NCI-H2171 (cell line): ENCODE results near the gene CCDC158.
"Not testable (repeated sequence)": the region's sequence is repeated elsewhere in the genome, so short reads cannot be mapped to it uniquely, and the experiment has no call there.

ENCODE experiments used
- DNase-seq: peaks from one replicate; lab custom pipeline; 2025; lab: John Stamatoyannopoulos, UW

Gene CCDC158

GRCh38 chr4:76373919-76374552, 46.9 kb downstream of the CCDC158 start:
- no peak for DNase-seq

DNA sequence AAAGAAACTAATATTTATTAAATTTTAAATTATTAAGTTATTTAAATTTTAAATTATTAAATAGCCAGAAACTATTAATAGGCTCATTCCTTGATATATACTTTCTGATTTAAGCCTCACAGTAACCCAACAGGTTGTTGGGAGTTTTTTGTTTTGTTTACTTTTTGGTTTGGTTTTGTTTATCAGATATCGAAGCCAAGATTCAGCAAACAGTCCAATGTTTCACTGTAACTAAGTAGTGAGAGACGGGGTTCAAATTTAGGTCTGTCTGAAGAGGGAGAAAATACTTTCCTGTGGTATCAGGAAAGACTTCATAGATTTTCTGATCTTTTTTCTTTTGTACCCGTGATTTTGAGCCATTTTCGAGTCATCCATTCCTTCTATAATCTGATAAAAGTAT, 54.2 kb downstream of the CCDC158 start:
- no peak for DNase-seq

- DNase-seq = no peak
Measured at GRCh38 chr4:76365636-76366035, 55.3 kb downstream of the CCDC158 start.

GRCh38 chr4:76364763-76365162, 56.2 kb downstream of the CCDC158 start:
- no peak for DNase-seq

- DNase-seq = no peak
Measured at GRCh38 chr4:76363556-76364290, 57.2 kb downstream of the CCDC158 start.

DNA sequence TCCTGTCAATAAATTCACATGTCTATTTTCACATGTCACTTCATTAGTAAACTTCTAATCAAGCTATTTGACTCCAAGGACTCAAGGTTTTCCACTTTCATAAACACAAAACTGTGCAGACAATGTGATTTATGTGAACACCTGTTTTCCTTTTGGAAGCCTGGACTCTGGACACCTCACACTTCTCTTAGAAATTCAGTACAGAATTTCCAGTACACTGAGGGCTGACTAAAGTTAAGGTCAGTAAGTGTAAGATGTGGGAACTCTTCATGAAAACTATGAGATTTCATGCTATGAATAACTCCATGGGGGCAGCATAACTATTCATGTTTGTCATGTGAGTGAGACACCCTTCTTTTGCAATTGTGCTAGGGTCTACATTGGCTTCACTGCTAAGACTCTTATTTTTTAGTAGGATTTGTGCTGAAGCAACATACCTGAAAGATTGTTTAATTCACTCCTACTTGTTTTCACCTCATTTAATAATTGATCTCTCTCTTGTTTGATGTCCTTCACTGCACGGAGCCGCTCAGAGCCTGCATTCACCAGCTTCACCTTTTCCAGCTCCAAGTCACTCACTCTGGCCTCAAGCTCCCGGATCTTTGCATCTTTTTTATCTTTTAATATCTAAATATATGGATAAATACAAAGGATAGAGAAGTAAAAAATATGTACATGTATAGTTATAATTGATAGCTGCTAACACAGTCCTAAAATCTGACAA, 59.1 kb downstream of the CCDC158 start:
- DNase-seq = no peak

- not testable (repeated sequence) for DNase-seq
Measured at GRCh38 chr4:76359881-76360466, 61.0 kb downstream of the CCDC158 start.

DNA sequence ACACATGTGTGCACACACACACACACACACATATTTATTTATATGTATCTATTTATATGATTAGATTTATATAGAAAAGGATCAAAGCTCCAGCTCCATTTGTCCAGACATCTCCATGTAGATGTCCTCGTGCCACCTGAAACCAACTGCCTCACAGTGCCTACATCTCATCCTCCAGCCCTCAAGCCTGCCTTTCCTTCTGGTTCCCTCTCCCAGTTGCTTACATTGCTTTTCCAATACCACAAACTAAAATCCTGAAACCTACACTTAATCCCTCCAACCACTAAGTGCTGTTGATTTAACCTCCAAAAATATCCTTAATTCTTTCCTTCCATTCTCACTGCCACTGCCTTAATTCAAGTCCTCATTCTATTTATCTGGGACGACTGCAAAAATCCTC, 63.0 kb downstream of the CCDC158 start:
- DNase-seq = no peak

DNA sequence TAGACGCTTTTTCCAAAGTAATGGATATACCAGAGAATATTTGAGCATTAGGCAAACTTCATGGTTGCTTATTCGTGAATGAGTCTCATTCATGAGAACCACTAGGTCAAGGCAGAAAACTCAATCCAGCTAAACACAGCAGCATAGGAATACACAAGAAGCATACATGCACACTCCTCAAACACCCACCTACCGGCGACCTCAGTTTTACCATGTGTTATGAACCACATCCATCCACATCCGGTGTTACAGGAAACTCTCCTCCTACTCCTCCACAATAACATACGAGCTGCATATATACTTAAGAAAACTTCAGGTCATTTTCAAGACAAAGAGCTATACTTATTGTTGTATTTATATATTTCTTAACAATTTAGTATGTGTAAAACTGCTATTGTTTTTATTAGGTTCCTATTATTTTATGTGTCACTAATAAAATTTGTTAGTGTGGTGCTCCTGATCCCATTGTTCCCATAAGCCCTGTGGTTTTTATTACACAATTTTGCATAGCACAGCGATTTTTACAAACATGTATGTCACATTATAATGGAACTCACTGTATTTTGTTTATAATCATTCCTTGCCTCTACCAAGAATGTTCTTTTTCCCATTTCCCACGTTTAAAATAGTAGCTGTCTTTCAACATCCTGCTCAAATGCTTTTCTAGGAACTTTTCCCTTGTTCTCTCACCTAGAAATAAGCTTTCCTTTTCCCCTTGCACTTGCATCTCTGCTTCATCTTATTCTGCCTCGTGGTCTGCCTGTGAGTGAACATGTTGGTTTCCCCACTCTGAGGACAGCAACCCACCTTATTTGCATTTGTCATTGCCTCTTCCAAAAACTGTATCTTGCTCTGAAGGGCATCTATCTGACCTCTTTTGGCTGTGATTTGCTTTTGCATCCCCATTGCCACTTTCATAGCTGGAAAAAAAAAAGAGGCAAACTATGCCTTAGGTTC, 66.1 kb downstream of the CCDC158 start:
- no peak for DNase-seq

DNA sequence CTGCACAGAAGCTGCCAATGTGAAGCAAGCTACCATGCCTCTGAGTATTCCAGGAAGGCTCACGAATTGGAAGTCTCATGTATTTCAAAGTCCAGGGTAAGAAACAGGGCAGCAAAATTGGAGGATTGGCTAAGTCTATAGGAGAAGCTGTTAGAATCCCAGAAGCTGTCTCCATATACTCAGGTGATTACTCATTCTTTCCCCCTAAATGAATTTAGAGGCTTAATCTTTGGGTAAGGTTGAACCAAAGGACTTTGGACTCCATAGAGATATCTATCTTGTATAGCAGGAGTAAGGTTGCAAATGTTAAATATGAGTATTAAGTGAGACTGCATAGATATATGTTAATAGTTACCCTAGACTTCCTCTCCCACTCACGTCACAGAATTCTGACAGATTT, 78.1 kb downstream of the CCDC158 start:
- DNase-seq = no peak

DNA sequence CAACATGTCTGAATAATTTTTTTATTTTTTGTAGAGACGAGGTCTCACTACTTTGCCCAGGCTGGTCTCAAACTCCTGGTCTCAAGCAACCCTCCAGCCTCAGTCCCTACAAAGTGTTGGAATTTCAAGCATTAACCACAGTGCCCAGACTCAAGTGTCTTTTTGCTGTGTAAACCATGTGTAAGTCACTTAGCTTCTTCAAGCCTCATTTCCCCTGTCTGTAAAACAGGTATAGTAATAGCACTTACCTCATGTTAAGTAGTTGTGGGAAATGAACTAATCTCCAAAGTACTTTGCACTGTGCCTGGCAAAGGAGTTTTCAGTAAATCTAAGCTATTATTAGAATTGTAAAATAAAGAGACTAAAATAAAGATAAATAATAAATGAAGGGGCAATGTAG, 78.8 kb downstream of the CCDC158 start:
- no peak for DNase-seq

DNA sequence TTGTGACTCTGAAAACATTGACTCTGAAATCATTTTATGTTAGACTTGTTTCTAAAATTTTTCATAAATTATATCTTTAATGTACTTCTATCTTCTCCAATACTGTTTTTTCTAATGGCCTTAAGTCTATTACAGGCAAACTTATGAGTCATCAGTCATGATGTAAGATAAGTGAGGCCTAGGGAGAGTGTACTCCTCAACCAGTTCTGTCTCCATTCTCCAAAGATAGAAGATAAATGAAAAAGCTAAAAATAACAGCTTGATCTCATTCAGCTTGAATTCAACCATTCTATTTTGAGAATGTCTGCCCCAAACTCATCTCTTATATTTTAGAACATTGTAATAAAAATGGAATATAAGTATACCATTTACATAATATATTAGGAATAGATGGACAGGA, 79.9 kb downstream of the CCDC158 start:
- DNase-seq = no peak

DNA sequence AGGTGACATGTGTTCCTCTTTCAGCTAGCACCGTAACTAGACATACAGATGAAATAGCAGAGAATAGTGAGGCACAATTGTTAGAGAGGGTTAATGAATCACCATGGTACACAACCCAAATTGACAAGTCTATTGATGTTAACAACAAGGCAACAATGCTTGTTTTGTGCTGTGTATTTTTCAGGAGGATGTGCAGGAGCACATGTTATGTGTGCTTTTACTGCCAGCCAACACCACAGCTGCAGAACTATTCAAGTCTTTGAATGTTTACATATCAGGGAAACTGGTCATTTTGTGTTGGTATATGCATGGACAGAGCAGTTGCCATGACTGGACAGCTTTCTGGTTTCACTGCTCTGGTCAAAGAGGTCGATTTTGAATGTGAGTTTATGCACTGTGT, 81.6 kb downstream of the CCDC158 start:
- no peak for DNase-seq

GRCh38 chr4:76334885-76335284, 86.1 kb downstream of the CCDC158 start:
- no peak for DNase-seq

DNA sequence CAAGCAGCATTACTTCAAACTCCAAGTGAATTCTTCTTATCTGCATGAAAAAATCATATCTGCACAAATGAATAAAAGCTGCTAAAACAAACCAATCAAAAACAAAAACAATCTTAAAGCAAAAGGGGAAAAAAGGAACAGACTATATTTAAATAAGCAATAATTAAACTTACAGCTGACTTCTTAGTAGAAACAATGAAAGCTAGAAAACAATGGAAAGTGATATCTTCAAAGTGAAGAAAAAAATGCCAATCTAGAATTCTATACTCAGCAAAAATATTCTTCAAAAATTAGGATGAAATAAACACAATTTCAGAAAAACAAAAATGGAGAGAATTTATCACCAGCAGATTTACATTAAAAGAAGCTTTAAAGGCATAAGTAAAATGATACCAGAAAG, 94.4 kb downstream of the CCDC158 start:
- DNase-seq = no peak

- DNase-seq = no peak
Measured at GRCh38 chr4:76325072-76325471, 95.9 kb downstream of the CCDC158 start.

DNA sequence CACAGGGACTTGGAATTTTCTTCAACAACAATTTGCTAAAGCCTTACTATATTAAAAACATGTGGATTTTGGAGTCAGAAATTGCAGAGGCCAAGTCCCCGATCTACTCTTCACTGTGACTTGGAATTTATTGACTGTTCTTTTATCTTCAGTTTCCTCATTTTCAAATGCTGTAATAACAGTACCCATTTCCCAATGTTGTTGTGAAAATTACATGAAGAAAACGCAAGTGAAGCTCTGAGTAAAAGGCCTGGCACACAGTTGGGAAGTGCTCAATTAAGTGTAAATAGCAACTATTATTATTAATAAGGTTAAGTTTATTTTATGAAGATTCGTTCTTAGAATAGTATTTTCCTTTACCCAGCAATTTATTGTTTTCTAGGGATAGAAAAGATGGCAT, 98.7 kb downstream of the CCDC158 start:
- DNase-seq = no peak

DNA sequence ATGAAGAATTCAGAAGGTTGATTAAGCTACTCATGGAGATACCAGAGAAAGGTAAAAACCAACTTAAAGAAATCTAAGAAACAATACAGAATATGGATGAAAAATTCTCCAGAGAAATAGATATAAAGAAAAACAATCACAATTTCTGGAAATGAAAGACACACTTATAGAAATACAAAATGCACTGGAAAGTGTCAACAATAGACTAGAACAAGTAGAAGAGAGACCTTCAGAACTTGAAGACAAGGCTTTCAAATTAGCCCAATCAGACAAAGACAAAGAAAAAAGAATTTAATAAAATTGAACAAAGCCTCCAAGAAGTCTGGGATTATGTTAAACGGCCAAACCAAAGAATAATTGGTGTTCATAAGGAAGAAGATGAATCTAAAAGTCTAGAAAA, 104.8 kb downstream of the CCDC158 start:
- no peak for DNase-seq

DNA sequence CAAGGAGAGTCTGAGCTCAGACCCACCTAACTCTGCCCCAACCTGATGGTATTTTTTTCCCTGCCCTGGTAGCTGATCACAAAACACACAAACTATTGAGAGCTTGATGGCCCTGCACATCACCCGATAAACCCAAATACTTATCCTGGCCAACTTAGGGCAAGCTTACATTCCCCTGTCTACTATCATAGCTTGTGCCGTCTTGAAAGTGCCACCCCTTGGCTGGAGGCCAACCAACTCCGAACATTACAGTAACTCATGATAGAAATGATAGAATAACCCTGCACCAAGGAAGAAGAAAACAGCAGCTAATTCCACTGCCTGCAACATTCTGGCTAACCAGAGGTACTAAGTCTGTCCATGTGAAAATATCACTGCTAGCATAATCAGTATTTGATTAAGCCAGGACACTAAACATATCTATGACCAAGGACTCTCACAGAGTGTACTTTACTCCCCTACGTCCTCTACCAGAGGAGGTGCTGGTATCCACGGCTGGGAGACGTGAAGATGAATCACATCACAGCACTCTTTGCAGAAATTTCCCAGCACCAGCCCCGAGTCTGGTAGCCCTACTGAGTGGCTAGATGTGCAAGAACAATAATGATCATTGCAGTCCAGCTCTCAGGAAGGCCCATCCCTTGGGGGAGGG, 105.5 kb downstream of the CCDC158 start:
- no peak for DNase-seq

DNA sequence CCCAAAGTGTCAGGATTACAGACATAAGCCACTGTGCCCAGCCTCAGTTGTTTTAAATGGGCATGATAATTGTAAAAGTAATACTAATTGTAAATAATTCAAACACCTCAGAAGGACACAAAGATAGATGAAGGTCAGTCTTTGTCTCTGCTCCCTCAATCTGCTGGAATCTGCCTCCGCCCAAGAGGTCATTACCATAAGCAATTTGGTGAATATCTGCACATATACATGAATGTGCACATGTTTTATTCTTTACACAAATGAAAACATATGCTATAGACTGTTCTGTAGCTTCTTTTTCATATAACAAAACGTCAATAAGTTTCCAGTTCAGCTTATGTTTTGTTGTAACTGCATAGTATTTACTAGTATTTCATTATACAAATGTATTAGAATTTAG, 107.4 kb downstream of the CCDC158 start:
- no peak for DNase-seq

DNA sequence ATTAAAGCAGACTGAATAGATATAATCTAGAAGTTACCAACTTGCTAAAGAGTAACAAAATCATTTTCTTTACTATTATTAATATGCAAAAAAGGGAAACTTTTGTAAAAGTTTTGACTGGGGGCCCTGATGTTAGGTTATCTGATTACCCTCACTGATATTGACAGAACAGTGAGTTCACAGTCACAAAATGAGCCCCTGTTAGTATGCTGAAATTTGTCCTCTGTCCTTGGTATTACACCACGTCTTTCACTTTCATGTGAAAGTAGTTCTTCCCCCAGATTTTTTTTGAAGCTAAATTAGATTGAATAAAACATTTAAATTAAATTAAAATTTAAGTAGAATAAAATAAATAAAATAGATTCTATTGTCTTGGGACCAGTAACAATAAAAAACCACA, 108.5 kb downstream of the CCDC158 start:
- DNase-seq = no peak
